GM12801 (cell line): Measurements from ENCODE around the gene BNC2.

Experiments
- TF ChIP-seq, protein P1 (sequence below): IDR thresholded peaks from one replicate; pipeline ENCODE4 v1.5.1; 2011; ENCODE audit warnings: control low read depth; ENCODE audit not compliant: insufficient read length; ENCODE audit errors: extremely low read depth

Gene BNC2

GRCh38 chr9:16459421-16460148 is 410.9 kb downstream of the BNC2 start:
- TF ChIP-seq, protein P1, sequence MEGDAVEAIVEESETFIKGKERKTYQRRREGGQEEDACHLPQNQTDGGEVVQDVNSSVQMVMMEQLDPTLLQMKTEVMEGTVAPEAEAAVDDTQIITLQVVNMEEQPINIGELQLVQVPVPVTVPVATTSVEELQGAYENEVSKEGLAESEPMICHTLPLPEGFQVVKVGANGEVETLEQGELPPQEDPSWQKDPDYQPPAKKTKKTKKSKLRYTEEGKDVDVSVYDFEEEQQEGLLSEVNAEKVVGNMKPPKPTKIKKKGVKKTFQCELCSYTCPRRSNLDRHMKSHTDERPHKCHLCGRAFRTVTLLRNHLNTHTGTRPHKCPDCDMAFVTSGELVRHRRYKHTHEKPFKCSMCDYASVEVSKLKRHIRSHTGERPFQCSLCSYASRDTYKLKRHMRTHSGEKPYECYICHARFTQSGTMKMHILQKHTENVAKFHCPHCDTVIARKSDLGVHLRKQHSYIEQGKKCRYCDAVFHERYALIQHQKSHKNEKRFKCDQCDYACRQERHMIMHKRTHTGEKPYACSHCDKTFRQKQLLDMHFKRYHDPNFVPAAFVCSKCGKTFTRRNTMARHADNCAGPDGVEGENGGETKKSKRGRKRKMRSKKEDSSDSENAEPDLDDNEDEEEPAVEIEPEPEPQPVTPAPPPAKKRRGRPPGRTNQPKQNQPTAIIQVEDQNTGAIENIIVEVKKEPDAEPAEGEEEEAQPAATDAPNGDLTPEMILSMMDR = no peak

DNA sequence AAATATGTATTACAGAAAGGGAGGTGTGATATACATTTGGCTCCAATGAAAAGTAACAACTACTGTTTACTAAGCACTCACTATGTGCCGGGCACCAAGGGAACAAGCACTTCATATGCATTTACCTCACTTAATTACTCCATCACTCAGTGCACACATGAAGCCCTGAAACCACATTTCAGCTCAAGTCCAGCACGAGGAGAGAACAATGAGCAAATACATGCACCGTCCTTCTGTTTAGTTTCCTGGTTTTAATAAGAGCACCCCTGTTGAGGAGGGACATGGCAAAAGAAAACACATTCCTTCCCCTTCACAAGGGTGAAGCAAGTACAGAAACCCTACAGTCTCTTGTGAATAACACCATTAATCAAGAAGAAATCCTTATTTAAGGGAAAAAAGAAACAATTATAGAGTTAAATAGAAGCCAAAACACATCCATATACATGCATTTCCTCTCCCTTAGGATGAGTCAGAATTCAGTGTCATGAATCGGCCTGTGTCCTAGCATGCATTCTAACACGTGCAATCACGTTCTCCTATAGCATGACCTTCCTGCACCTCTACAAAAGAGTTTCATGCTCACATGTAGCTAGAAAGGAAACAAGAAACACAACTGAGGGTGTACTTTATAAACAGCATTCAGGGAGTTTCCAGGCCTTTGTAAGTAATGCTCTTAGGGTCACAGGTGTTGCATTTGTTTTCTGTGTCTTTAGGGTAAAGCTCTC is 411.6 kb downstream of the BNC2 start:
- TF ChIP-seq, protein P1 = no peak

GRCh38 chr9:16455842-16456241 is 414.6 kb downstream of the BNC2 start:
- TF ChIP-seq, protein P1 = no peak

- TF ChIP-seq, protein P1 = no peak
These were observed 417.1 kb downstream of the BNC2 start for GRCh38 chr9:16453390-16453789.

DNA sequence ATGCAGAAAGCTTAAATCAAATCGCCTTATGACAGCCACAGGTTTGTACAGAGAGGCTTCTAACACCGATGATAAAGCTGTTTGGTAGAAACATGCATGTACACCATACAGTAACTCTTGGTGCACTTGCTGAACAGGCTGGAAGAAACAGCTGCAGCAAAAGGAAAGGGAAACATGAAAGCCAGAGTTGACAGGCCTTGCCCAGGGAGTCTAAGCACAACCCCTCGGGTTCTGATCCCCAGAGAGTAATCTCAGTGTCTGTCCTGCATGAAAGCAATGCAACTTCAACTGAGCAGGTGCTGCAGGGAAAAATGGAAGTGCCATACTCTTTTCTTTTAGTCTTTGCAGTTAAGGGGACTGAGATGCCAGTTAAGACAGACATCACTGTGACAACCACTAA is 419.9 kb downstream of the BNC2 start:
- TF ChIP-seq, protein P1 = no peak

DNA sequence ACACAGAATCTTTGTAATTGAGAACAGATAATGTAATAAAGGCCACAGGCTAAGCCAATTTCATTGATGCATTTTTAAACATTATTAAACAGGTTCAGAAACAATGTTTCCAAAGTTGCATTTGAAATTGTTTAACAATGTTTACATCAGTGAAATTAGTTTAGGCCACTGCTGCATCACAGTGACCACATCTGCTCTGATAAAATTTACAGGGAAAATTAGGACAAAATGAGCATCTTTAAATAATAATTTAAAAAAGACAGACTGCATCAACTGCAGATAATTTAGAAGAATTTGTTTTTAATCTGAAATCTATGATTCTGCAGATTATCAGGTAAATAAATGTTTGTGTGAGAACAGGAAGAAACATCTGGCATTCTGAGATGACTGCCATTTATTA is 420.4 kb downstream of the BNC2 start:
- TF ChIP-seq, protein P1 = no peak

- TF ChIP-seq, protein P1 = no peak
These were observed 421.3 kb downstream of the BNC2 start for GRCh38 chr9:16449076-16449730.
